ENCODE measurements around the gene HEBP1. TPM values are rescaled to one million over a fixed set of nuclear protein-coding genes. Genes with fewer than 3 reads are reported as not detected.

Gene HEBP1
- total RNA-seq, 4 donors from 2014 or later = 40.6 to 70.6 (median 61.9) TPM

DNA sequence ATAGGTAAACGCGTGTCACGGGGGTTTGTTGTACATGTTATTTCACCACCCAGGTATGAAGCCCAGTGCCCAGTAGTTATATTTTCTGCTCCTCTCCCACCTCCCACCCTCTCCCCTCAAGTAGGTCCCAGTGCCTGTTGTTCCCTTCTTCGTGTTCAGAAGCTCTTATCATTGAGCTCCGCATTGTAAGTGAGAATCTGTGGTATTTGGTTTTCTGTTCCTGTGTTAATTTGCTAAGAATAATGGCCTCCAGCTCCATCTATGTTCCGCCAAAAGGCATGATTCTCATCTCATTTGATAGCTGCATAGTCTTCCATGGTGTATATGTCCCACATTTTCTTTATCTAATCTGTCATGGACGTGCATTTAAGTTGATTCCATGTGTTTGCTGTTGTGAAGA is 41.2 kb downstream of the HEBP1 start:
- Histone ChIP-seq H3K4me1 (no peaks in the 10 kb centered on the region), H3K27ac (replicated peaks in 1 of 4) (no peak overlapping the region), H3K27me3 (no peaks in the 10 kb centered on the region), H3K9me3 (no peaks in the 10 kb centered on the region), H3K4me3 (no peak overlapping the region), H3K36me3 (no peaks in the 10 kb centered on the region)
- DNase-seq (ENCODE audit: extremely low spot score) = no peak
- TF ChIP-seq POLR2A (IDR thresholded peaks at IDR 0.05; ENCODE audit: low read depth) (no peak), EP300 (IDR thresholded peaks at IDR 0.05) (no peak), POLR2AphosphoS5 (IDR thresholded peaks at IDR 0.05) (no peak)
- TF ChIP-seq, protein P1, sequence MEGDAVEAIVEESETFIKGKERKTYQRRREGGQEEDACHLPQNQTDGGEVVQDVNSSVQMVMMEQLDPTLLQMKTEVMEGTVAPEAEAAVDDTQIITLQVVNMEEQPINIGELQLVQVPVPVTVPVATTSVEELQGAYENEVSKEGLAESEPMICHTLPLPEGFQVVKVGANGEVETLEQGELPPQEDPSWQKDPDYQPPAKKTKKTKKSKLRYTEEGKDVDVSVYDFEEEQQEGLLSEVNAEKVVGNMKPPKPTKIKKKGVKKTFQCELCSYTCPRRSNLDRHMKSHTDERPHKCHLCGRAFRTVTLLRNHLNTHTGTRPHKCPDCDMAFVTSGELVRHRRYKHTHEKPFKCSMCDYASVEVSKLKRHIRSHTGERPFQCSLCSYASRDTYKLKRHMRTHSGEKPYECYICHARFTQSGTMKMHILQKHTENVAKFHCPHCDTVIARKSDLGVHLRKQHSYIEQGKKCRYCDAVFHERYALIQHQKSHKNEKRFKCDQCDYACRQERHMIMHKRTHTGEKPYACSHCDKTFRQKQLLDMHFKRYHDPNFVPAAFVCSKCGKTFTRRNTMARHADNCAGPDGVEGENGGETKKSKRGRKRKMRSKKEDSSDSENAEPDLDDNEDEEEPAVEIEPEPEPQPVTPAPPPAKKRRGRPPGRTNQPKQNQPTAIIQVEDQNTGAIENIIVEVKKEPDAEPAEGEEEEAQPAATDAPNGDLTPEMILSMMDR (IDR thresholded peaks at IDR 0.05) = no peak
- WGBS = 77% methylated on average over 7 of the region's 7 CpGs
- intact Hi-C loops (cut with DNase I) = no loop called here

DNA sequence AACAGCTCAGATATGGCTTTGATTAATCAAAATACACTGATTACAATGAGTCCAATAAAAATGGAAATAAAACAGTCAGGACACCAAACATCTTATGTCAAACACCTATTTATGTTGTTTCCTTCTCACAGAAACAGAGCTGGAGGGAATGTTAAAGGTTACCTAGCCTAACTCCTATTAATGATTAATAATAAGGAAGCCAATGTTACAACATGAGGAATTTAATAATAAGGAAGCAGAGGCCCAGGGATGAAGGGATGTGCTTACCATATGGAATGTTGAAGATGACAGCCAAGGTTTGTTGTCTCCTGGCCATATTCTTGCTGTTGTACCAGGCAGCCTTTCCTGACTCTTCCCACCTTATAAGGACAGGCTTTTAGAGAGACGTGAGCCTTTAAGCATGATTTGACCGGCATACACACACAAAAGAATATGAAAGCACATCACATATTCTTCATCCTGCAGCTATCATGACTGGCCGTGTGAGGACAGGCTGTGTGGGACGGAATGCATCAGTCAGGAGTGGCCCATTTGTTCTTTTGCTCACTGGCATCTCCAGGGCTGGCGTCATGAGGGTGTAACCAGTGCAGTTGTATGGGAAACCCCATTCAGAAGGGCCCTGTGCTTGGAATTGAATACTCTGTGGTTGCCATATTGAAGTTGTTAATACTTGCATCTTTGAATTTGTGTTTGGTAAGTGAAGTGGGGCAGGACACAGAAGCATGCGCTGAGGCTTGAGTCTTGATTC is 45.0 kb downstream of the HEBP1 start:
- H3K36me3 ChIP-seq = no peaks in the 10 kb centered on the region
- H3K27ac ChIP-seq (replicated peaks in 1 of 4) = no peak overlapping the region
- no peak overlapping the region for H3K4me3 ChIP-seq
- TF ChIP-seq POLR2A (IDR thresholded peaks at IDR 0.05; ENCODE audit: low read depth) = no peak
- TF ChIP-seq EP300 (IDR thresholded peaks at IDR 0.05) = no peak
- no peak for TF ChIP-seq POLR2AphosphoS5 (IDR thresholded peaks at IDR 0.05)
- H3K27me3 ChIP-seq = no peaks in the 10 kb centered on the region
- intact Hi-C loops (cut with DNase I) = no loop called here
- 91% methylated on average over 6 of the region's 6 CpGs for WGBS
- H3K4me1 ChIP-seq = no peaks in the 10 kb centered on the region
- H3K9me3 ChIP-seq = no peaks in the 10 kb centered on the region
- DNase-seq (ENCODE audit: extremely low spot score) = peak; percentile 64

DNA sequence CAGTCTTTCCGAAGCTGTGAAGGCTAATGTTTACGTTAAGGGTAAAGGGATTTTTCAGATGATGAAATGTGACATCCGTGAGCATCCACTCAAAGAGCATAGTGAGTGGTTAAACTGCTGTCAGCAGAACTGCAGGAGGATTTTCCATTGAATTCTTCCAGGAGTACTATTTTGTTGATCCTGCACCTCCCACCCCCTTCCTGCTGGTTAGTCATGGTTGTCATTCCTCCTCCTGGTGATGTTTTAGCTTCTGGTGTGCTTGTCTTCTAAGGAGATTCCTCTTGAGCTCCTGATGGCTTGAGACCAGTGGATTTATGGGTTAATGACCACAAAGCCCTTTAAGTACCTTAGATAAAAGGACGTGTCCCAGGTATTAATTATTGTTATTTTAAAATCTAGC is 45.7 kb downstream of the HEBP1 start:
- H3K4me1 ChIP-seq = no peaks in the 10 kb centered on the region
- TF ChIP-seq POLR2A (IDR thresholded peaks at IDR 0.05; ENCODE audit: low read depth) (no peak), EP300 (IDR thresholded peaks at IDR 0.05) (no peak), POLR2AphosphoS5 (IDR thresholded peaks at IDR 0.05) (no peak)
- TF ChIP-seq, protein P1 (IDR thresholded peaks at IDR 0.05) = no peak
- H3K27me3 ChIP-seq = no peaks in the 10 kb centered on the region
- no peak overlapping the region for H3K27ac ChIP-seq (replicated peaks in 1 of 4)
- no peak overlapping the region for H3K4me3 ChIP-seq
- WGBS = 73% methylated on average over 4 of the region's 4 CpGs
- H3K9me3 ChIP-seq = no peaks in the 10 kb centered on the region
- H3K36me3 ChIP-seq = no peaks in the 10 kb centered on the region
- DNase-seq (ENCODE audit: extremely low spot score) = peak; percentile 42
- intact Hi-C loops (cut with DNase I) = no loop called here

DNA sequence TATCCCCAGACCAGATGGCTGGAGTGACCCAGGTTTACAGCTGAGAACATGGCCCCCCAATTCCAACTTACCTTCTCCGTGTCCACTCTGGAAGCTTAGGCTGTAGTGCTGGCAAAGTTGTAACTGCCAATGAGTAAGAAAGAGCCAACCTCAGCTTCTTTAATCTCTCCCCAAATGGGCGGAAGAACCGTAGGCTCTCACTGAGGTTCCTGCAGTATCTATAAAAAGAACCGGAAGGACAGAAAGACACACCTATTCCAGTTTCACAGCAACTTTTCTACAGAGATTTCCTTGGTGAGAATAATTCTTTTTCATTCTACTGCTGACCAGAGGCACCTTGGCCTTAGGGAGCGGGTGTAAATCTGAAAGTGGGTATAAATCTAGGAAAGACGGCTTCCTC is 48.0 kb downstream of the HEBP1 start, which contains the start of gene GPRC5D:
TSS of gene GPRC5D (minus strand) at position 135 of the 400 bp plus-strand sequence. CDS start 1,786 bp downstream, outside the sequence.
- H3K36me3 ChIP-seq = no peaks in the 10 kb centered on the region
- intact Hi-C loops (cut with DNase I) = no loop called here
- TF ChIP-seq POLR2A (IDR thresholded peaks at IDR 0.05; ENCODE audit: low read depth) = no peak
- TF ChIP-seq POLR2AphosphoS5 (IDR thresholded peaks at IDR 0.05) = no peak
- TF ChIP-seq EP300 (IDR thresholded peaks at IDR 0.05) = no peak
- TF ChIP-seq, protein P1 (IDR thresholded peaks at IDR 0.05) = no peak
- WGBS = 96% methylated on average over 6 of the region's 6 CpGs
- H3K27me3 ChIP-seq = no peaks in the 10 kb centered on the region
- no peaks in the 10 kb centered on the region for H3K4me1 ChIP-seq
- no peak within 1 kb of the TSS for H3K27ac ChIP-seq (replicated peaks in 1 of 4)
- H3K4me3 ChIP-seq = no peak within 1 kb of the TSS
- DNase-seq (ENCODE audit: extremely low spot score) = peak; percentile 72
- no peaks in the 10 kb centered on the region for H3K9me3 ChIP-seq

DNA sequence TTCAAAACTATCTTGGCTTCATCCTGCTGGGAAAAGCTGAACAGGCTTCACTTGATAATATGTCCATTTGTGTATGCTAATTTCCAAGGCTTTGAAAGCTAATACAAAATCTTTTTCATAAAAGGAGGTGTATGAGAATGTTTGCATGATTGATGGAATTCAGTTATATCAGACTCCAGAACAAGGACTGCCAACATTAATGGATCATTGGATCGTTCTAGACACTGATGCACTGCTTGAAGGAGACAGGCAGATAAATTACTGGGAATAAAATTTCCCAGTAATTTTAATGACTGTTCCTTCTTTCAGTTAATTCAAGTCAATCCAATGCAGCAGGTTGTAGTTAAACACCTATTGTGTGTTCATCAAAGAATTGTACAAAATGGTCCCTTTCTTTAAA is 48.6 kb downstream of the HEBP1 start:
- Histone ChIP-seq H3K36me3 (no peaks in the 10 kb centered on the region), H3K9me3 (no peaks in the 10 kb centered on the region), H3K27ac (replicated peaks in 1 of 4) (no peak overlapping the region), H3K27me3 (no peaks in the 10 kb centered on the region), H3K4me3 (no peak overlapping the region), H3K4me1 (no peaks in the 10 kb centered on the region)
- TF ChIP-seq EP300 (IDR thresholded peaks at IDR 0.05) = no peak
- WGBS = 86% methylated on average over 1 of the region's 1 CpG
- DNase-seq (ENCODE audit: extremely low spot score) = no peak
- intact Hi-C loops (cut with DNase I) = no loop called here

All from esophagus muscularis mucosa (tissue), 4 donors.